HG02970 (cell line): ENCODE measurements around the gene ELOVL7.
"Not testable (repeated sequence)": the region's sequence is repeated elsewhere in the genome, so short reads cannot be mapped to it uniquely, and the experiment has no call there.

Experiments
- ATAC-seq: cut with Tn5 transposase; IDR thresholded peaks from one replicate; pipeline ENCODE4 v1.9.1; 2021; ENCODE audit warnings: mild to moderate bottlenecking, moderate library complexity, moderate number of reproducible peaks; ENCODE audit not compliant: unreplicated experiment, low FRiP score

ELOVL7 gene

DNA sequence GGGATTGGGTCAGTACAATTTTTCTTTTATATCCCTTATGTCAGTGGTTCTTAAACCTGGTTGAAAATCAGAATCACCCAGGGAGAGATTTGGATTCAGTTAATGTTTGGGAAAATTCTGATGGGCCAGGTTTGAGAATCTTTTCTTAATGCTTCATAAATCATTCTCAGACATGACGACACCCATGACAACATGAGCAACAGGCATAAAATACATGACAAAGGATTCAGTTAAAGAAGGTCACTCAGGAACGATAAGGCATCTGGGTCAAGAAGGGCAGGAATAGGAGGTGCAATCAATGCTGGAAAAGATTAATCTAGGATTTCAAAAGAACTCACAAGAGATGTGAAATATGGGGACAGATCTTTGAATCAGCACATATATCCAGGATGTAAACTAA lies 41.8 kb downstream of the ELOVL7 start:
- ATAC-seq: no peak

DNA sequence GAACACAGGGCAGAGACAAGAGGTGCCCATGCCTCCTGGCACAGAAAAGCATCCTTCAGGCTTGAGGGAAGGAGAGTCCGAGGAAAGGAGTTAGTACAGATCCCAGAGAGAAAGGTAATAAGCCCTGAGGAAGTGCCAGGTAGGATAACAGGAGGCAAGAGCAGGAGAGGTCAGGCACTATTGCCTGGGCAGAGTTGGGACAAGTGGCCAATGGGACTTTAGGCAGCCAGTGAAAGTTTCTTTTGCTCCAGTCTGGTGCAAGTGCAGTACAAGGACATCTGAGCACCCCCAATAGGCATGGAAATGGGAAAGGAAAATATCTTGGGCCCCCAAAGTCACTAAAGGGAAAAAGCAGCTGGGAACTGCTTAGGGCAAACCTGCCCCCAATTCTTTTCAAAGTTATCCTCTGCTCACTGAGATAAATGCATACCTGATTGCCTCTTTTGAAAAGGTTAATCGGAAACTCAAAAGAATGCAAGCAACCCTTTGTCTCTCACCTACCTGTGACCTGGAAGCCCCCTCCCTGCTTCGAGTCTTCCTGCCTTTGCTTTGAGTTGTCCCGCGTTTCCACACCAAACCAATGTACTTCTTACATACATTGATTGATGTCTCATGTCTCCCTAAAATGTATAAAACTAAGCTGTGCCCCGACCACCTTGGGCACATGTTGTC lies 46.5 kb downstream of the ELOVL7 start:
- ATAC-seq: no peak

DNA sequence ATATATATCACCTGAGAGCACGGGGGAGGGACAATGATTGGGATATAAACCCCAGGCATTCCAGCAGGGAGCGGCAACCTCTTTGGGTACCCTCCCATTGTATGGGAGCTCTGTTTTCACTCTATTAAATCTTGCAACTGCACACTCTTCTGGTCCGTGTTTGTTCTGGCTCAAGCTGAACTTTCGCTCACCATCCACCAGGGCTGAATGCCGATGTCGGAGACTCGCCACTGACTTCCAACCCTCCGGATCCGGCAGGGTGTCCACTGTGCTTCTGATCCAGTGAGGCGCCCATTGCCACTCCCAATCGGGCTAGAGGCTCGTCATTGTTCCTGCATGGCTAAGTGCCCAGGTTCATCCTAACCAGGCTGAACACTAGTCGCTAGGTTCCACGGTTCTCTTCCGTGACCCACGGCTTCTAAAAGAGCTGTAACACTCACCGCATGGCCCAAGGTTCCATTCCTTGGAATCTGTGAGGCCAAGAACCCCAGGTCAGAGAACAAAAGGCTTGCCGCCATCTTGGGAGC lies 48.6 kb downstream of the ELOVL7 start:
- ATAC-seq: not testable (repeated sequence)

DNA sequence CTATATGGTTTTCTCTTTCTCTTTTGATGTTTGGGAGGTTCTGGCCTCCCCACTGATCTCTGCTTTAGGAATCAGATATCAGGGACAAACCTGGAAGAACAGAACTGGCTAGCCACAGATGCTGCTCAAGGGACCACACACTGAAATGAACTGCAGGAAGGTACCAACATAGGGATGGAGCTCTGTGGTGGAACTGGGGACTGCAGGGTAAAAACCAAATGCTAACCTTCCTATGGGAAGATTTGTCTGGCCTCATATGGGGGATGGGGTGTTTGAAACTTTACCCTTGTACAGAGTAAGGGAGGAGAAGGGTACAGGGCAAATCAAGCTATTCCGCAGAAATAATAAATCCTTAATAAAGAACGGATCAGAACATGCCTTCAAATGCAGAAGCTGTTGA lies 49.4 kb downstream of the ELOVL7 start:
- no peak for ATAC-seq

DNA sequence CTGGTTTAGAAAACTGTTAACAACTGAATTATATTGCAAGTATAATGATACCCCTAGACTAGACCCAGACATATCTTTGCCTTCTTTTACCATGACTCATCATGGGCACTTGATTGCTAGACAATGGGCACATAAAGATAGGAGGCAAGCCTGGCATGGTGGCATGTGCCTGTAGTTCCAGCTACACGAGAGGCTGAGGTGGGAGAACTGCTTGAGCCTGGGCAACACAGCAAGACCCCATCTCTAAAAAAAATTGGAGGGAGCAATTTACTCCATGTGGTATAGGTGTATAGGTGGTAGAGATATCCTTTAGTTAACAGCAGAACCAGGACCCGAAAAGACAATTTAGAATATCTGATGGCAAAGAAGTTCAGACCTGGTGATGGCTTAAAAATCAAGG lies 51.6 kb downstream of the ELOVL7 start:
- ATAC-seq: no peak

DNA sequence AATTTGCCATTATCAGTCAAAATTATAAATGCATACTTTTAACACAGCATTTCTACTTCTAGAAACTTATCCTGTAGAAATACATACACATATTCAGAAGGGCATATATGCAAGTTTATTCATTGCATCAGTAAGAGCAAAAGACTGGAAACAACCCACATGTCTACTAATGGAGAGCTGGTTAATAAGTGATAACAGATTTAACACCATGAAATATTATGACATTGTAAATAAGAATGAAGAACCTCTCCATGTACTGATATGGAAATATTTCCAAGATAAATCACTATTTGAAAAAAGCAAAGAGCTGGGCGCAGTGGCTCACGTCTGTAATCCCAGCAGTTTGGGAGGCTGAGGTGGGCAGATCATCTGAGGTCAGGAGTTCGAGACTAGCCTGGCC lies 54.5 kb downstream of the ELOVL7 start:
- no peak for ATAC-seq

DNA sequence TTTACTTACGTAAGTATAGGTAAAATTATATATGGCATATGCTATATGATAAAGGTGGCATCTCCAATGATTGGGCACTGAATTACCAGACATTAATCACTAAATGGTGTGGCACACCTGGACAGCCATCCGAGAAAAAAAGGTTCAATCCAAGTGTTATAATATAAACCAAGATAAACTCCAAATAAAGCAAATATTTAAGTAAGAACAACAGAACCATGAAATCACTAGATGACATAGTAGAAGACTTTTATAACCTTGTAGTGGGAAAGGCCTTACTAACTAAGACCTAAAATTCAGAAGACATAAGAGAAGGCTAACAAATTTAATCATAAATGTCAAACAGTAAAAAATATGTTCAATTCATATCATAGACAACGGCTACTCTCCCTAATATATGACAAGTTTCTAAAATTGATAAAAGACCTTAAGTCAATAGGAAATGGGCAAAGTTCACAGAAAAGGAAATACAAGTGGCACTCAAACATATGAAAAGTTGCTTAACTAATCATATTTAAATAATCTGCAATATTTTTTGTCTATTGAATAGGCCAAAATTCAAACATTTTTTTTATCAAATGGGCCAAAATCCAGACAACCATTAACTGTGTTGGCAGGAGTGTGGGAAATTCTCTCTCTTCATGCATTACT lies 55.1 kb downstream of the ELOVL7 start:
- no peak for ATAC-seq

DNA sequence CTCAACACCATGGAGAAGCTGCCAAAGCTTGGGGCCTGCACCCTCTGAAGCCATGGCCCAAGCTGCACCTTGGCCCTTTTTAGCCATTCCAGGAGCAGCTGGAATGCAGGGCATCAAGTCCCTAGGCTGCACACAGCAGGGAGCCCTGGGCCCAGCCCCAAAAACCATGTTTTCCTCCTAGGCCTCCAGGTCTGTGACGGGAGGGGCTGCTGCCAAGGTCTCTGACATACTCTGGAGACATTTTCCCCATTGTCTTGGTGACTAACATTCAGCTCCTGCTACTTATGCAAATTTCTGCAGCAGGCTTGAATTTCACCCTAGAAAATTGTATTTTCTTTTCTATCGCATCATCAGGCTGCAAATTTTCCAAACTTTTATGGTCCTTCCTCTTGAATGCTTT lies 64.6 kb downstream of the ELOVL7 start:
- ATAC-seq: no peak

DNA sequence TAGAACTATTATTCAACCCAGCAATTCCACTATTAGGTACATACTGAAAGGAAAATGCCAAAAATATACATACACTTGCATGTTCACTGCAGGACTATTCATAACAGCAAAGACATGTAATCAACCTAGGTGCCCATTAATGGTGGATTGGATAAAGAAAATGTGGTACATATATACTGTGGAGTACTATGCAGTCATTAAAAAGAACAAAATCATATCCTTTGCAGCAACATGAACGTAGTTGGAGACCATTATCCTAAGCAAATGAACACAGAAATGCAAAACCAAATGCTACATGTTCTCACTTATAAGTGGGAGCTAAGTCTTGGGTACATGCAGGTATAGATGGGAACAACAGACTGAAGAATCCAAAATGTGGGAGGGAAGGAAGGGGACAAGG lies 67.7 kb downstream of the ELOVL7 start:
- ATAC-seq: no peak

DNA sequence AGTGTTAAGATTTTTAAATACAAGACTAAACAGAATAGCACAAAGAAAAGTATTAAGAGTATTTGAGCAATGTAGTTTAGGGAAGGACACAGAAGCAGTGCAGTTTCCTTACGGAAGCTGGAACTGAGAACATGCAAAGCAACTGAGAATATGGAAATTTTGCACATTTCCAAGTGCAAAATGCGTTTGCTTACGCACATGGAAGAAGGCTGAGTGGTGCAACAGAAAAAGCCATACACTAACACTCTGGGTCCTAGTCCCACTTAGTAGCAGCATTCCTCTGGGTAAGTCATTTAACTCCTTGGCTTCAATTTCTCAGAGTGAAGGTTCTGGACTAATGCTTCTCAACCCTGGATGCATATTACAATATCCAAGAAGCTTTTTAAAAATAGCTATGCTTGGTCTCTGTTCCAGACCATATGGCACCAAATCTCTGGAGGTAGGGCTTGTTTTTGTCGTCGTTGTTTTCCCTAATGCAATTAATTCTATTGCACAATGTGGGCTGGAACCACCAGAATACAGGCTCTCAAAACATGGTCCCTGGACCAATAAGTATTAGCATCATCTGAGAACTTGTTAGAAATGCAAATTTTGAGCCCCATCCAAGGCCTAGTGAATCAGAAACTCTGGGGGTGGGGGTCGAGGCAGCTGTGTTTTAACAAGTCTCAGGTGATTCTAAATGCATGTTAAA lies 78.9 kb downstream of the ELOVL7 start:
- ATAC-seq: no peak

DNA sequence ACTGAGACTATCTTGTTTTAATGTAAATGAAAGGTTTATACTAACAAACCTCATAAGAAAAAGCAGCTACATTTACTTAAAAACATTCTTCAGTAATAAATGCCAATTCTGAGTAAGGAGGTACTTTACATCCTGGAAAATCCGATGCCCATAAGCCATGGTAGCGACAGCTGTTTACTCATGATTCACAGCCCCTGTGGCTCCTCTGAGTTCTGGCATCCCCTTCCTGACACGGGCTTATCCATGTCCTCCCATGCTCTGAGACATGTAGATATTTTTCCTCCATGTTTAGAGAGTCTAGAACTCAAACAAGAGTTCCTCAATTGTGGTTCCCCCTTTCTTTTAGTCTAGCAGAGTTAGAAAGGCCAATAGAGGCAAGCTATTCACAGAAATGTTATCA lies 81.0 kb downstream of the ELOVL7 start:
- ATAC-seq: no peak

DNA sequence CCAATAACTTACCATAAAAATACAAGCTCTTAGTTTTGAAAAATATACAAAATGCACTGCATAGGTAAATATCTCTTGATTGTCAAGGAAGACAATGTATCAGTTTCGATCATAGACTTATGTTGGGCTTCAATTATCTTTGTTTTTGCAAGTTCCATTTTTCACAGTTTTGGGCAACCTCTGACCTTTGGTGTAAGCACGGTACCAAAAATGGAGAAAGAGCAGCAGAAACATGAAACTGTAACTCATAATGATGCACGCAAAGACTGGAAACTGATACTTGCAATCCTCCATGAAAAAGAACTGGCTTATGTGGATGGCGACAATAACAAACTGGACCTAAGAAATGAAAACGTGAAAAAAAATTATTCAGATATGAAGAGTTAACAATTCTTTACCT lies 89.6 kb downstream of the ELOVL7 start:
- ATAC-seq: no peak

DNA sequence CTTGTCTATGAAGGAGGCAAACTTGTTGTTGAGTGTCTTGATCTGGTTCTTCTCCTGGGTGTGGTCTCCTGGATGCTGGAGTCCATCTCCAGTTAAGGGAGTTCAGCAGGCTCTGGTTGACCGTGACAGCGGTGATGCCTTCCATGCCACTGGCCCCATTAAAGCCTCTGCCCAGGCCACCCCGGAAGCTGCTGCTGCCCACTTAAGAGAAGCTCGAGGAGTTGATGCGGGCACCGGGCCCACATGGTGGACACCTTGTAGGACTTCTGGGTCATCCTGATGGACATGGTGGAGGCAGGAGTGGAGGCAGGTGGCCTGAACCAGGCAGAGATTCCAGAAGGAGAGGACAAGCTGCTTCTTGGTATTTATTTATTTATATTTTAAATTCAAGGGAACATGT lies 99.4 kb downstream of the ELOVL7 start:
- no peak for ATAC-seq

DNA sequence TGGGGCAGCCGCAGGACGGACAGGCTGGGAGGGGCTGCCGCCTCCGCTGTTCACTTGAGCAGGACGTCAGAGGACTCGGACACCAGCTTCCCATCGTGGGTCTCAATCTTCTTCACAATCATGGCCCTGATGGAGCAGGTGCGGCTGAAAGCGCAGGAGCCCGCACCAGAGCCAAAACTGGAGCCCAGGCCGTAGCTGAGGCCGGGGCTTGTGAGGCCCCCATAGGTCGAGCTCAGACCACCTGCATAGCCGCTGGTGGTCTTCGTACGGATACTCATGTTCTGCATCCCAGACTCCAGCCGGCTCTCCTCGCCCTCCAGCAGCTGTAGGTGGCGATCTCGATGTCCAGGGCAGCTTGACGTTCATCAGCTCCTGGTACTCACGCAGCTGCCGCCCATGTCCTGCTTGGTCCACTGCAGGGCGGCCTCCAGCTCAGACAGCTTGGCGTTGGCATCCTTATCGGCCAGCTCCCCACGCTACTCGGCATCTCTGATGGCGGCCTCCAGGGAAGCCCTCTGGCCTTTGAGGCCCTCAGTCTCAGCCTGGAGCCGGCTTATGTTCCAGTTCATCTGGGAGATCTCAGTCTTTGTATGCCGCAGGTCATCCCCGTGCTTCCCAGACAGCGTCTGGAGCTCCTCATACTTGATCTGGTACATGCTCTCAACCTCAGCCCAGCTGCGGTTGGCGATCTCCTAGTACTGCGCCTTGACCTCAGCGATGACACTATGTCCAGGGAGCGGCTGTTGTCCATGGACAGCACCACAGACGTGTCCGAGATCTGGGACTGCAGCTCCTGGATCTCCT lies 100.4 kb downstream of the ELOVL7 start:
- no peak for ATAC-seq

DNA sequence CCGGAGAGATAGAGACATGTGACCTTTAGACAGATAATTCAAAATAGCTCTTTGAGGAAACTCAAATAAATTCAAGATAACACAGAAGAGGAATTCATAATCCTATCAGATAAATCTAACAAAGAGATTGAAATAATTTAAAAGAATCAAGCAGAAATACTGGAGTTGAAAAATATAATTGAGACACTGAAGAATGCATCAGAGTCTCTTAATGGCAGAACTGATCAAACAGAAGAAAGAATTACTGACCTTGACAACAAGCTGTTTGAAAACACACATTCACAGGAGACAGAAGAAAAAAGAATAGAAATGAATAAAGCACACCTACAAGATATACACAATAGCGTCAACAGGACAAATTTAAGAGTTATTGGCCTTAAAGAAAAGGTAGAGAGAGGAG lies 103.7 kb downstream of the ELOVL7 start:
- ATAC-seq: no peak

DNA sequence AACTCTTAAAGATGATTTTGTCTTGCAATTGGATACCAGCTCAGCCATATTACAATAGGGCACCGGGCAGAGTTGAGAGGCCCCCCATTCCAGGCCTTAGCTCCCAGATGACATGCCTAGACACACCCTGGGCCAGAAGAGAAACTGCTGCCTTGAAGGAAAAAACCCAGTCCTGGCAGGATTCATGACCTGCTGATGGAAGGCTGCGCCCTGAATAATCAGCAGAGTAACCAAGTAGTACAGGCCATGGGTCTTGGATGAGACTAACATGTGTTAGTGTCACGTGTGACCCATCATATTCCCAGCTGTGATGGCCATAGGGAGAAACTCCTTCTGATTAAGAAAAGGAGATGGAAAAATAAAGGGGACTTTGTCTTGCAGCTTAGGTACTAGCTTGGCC lies 105.1 kb downstream of the ELOVL7 start:
- ATAC-seq: no peak

DNA sequence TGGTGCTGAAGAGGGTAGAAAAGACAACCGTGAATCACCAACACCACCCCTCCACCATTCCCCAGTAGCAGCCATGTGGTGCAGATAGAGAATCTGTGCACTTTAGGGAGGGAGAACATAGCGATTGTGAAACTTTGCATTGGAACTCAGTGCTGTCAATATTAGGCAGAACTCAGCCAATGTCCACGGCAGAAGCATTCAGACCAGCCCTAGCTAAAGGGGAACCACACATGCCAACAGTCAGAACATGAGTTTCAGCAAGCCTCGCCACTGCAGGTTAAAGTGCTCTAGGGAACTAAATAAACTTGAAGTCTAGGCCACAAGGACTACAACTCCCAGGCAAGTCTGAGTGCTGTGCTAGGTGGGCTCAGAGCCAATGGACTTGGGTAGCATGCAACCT lies 105.6 kb downstream of the ELOVL7 start:
- no peak for ATAC-seq

DNA sequence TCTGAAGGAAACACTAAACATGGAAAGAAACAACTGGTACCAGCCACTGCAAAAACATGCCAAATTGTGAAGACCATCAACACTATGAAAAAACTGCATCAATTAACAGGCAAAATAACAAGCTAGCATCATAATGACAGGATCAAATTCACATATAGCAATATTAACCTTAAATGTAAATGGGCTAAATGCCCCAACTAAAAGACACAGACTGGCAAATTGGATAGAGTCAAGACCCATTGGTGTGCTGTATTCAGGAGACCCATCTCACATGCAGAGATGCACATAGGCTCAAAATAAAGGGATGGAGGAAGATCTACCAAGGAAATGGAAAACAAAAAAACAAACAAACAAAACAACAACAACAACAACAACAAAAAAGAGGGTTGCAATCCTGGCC lies 113.2 kb downstream of the ELOVL7 start:
- ATAC-seq: not testable (repeated sequence)

DNA sequence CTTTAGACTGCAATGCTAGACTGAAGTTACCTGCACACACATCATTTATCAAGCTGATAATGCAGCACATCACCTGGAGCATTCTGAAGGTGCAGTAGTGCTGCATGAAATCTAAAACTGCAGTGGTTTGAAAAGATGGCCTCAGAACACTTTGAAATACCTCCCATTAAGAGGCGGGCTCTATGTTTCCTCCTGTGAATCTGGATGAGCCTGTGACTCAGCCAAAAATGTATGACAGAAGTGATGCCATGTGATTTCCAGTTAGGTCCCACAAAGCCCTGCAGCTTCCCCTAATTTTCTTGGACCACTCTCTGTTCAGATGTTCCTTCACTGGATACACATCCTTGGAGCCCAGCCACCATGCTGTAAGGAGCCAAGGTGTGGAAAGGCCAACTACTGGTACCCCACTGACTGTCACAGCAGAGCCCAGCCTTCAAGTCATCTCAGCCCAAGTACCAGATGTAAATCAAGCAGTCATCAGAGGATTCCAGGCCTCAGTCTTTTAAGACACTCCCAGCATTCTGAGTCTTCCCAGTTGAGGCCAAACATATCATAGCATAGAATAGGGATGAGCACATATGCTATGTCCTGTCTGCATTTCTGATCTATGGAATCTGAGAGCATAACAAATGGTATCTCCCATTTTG lies 116.9 kb downstream of the ELOVL7 start:
- ATAC-seq: no peak

DNA sequence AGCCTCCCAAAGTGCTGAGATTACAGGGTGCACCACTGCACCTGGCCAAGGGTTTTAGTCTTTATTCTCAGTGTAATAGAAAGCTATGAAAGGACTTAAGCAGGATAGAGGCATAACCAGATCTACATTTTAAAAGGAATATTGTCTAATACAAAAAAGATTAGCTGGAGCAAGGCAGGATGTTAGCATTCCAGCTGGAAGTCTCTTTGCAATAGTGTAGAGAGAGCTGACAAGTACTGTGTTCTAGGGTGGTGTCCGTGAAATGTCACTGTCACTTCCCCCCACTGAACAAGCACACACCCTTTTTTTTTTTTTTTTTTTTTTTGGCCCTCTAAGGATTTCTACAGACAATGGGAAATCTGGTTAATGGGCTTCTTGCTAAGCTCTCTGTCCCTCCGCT lies 119.9 kb downstream of the ELOVL7 start:
- ATAC-seq: no peak
